GM20000 (cell line): Measurements from ENCODE around the gene DBH.

Experiments
- DNase-seq: peaks from one replicate; pipeline ENCODE4 v3.0.0; 2012; ENCODE audit warnings: low spot score
- TF ChIP-seq, protein P1 (sequence below): IDR thresholded peaks from 2 replicates; pipeline ENCODE4 v1.5.1; 2012; ENCODE audit warnings: mild to moderate bottlenecking, control low read depth; ENCODE audit errors: extremely low read depth, missing control alignments

DBH gene

GRCh38 chr9:133661846-133662540, 25.8 kb downstream of the DBH start:
- DNase-seq: no peak
- TF ChIP-seq, protein P1, sequence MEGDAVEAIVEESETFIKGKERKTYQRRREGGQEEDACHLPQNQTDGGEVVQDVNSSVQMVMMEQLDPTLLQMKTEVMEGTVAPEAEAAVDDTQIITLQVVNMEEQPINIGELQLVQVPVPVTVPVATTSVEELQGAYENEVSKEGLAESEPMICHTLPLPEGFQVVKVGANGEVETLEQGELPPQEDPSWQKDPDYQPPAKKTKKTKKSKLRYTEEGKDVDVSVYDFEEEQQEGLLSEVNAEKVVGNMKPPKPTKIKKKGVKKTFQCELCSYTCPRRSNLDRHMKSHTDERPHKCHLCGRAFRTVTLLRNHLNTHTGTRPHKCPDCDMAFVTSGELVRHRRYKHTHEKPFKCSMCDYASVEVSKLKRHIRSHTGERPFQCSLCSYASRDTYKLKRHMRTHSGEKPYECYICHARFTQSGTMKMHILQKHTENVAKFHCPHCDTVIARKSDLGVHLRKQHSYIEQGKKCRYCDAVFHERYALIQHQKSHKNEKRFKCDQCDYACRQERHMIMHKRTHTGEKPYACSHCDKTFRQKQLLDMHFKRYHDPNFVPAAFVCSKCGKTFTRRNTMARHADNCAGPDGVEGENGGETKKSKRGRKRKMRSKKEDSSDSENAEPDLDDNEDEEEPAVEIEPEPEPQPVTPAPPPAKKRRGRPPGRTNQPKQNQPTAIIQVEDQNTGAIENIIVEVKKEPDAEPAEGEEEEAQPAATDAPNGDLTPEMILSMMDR: no peak

DNA sequence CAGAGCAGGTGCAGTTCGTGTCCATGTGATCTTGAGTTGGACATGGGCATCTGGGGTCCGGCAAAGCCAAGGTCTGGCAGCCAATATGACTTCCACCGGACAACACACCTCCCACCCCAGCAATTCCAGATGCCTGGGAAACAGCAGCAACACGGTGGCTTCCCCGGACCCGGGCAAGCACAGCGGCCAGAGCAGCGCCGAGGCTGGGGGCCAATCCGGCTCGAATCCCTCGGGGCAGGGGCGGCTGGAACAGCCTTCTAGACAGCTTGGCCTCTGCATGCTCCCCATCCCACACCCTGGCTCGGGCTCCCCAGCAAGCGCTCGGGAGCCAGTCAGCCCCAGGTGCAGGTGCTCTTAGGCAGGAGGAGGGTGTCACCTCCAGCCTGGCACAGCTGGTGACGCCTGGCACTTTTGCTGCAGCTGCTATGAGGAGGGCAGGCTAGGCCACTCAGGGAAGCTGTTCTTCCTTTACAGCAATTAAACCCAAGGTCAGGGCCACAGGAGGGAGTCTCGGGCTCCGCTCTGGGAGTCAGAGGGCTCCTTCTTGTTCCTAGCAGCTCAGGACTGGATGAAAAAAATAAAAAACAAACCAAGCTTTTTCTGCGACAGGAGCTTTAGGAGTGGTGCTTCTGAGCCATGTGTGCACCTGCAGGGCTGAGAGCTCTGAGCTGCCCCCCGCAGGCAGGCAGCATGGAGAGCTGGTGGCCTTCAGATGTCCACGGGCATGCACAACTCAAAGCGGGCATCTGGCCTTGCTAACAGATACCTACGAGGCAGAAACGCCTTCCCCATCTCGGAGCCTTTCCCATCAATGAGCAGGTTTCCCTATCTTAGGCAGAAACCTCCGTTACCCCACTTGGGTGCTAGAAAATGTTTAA, 28.2 kb downstream of the DBH start:
- DNase-seq: no peak
- TF ChIP-seq, protein P1: peak; percentile 13

DNA sequence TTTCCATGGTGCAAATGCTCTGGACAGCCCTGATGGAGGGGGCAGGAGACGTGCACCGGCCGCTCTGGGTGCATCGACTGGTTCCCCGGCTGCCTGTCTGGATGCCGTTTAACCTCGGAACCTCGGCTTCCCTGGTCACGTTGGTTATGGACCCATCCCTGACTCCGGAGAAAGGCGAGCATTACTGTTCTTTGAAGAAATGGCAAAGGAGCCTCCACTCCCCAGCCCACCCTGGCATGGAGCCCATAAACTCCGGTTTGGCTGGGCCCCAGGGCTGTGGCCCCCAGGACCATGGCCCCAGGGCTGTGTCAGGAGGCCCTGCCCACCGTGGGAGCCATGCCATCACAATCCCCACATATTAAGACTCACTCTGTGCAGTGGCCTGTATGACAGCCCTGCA, 28.9 kb downstream of the DBH start:
- TF ChIP-seq, protein P1: no peak

DNA sequence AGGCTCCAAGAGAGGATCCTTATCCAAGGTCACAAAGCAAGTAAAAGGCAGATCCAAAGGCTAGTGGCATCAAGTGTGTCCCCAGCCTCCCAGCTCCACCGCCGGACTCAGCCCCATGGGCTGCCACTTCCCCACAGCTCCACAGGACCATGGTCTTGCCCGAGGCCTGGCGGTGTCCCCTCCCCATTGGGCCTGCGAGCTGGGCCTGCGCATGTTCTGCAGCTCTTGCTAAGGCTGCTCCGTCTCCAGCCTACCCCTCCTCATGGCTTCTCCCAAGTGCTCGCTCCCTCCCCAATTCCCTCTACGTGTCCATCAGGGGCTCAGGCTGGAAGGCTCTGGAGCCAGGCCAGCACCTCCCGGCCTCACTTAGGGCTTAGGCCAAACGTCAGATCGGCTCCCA, 29.4 kb downstream of the DBH start:
- TF ChIP-seq, protein P1: no peak
- DNase-seq: no peak

More for the DNA sequence above, 28.9 kb downstream of the DBH start:
- DNase-seq: no peak

- TF ChIP-seq, protein P1: no peak
These were observed 30.2 kb downstream of the DBH start for GRCh38 chr9:133666387-133666786.

DNA sequence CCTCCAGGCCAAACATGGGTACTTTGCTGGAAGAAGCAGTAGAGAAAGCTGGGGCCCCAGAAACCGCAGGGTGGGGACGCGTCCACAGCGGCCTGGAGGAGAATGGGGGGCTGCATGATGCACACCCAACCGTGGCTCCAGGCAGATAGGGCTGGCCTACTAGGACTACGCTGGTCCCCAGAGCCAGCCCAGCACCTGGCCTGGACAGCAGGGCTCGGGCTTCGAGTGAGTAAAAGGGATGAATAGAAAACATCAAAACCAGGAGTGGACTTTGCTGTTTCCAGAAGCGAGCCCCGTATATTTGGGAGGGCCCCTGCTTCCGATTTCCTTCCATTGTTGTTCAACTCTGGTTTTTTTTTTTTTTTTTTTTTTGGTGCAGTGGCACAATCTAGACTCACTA, 30.7 kb downstream of the DBH start:
- TF ChIP-seq, protein P1: no peak

More at GRCh38 chr9:133666387-133666786, 30.2 kb downstream of the DBH start:
- DNase-seq: no peak

More for the DNA sequence above, 30.7 kb downstream of the DBH start:
- DNase-seq: no peak
